IMR-90 (cell line): Measurements from ENCODE around the gene UGT1A4. TPM values are rescaled to one million over a fixed set of nuclear protein-coding genes. Genes with fewer than 3 reads are reported as not detected.
"Not testable (repeated sequence)": the region's sequence is repeated elsewhere in the genome, so short reads cannot be mapped to it uniquely, and the experiment has no call there.

ENCODE experiments used
- ATAC-seq: fragments of 200-7000 bp; cut with Tn5 transposase; 2 replicates; pipeline ENCODE4 v1.9.1; 2020; ENCODE audit warnings: low read depth, mild to moderate bottlenecking, moderate library complexity
- BruUV-seq: library from RNA; stranded (reverse); fragments of 400-500 nt; replicated peaks from 2 replicates; lab custom pipeline; 2021; lab: Mats Ljungman, UMichigan
- CTCF ChIA-PET: fragments of 300-600 bp; formaldehyde crosslinking; extraction: SDS; loops from one replicate; lab custom pipeline; 2021; ENCODE audit warnings: antibody characterized with exemption; lab: Yijun Ruan, JAX
- POLR2A ChIA-PET: fragments of 300-600 bp; sonication (Branson Sonifier 250); formaldehyde crosslinking; loops from one replicate; lab custom pipeline; 2022; ENCODE audit warnings: antibody characterized with exemption; ENCODE audit not compliant: unreplicated experiment; lab: Charles Lee
- DNase-seq: peaks from one replicate; pipeline ENCODE4 v3.0.0; 2013
- H2AFZ ChIP-seq: replicated peaks from 2 replicates; pipeline ENCODE3; 2013; ENCODE audit warnings: low read length, mild to moderate bottlenecking; ENCODE audit not compliant: poor library complexity
- H2AK5ac ChIP-seq: 2 replicates; pipeline ENCODE4 v1.6.1; 2013; ENCODE audit warnings: low read depth, low read length, inconsistent platforms
- H2AK9ac ChIP-seq: replicated peaks from 2 replicates; pipeline ENCODE3; 2013; ENCODE audit warnings: mild to moderate bottlenecking, low read depth, low read length, moderate library complexity; ENCODE audit not compliant: poor library complexity
- H2BK120ac ChIP-seq: 2 replicates; pipeline ENCODE4 v1.6.1; 2013; ENCODE audit warnings: low read depth, low read length, inconsistent platforms
- H2BK15ac ChIP-seq: 3 replicates; pipeline ENCODE4 v1.6.1; 2013; ENCODE audit warnings: low read depth, low read length, inconsistent platforms
- H2BK20ac ChIP-seq: 2 replicates; pipeline ENCODE4 v1.6.1; 2013; ENCODE audit warnings: low read depth, mild to moderate bottlenecking, inconsistent platforms, low read length, moderate library complexity
- H2BK5ac ChIP-seq: 2 replicates; pipeline ENCODE4 v1.6.1; 2013; ENCODE audit warnings: mild to moderate bottlenecking, low read depth, low read length, inconsistent platforms; ENCODE audit not compliant: poor library complexity, severe bottlenecking
- H3K14ac ChIP-seq: replicated peaks from 2 replicates; pipeline ENCODE4 v1.6.1; 2013; ENCODE audit warnings: low read depth, low read length, inconsistent platforms
- H3K18ac ChIP-seq: 2 replicates; pipeline ENCODE4 v1.6.1; 2013; ENCODE audit warnings: low read depth, low read length, control low read depth
- H3K23ac ChIP-seq: 2 replicates; pipeline ENCODE4 v1.6.1; 2013; ENCODE audit warnings: low read depth, low read length, inconsistent platforms
- H3K27ac ChIP-seq: 2 replicates; pipeline ENCODE4 v1.5.1; 2013; ENCODE audit warnings: mild to moderate bottlenecking, control low read depth, low read length; ENCODE audit not compliant: insufficient read depth
- H3K27me3 ChIP-seq: 2 replicates; pipeline ENCODE4 v1.6.1; 2013; ENCODE audit warnings: low read length; ENCODE audit not compliant: control insufficient read depth, insufficient read depth
- H3K36me3 ChIP-seq: 2 replicates; pipeline ENCODE4 v1.6.1; 2013; ENCODE audit warnings: low read length, mixed read lengths; ENCODE audit not compliant: control insufficient read depth, insufficient read depth
- H3K4ac ChIP-seq: 2 replicates; pipeline ENCODE4 v1.6.1; 2013; ENCODE audit warnings: low read depth, low read length, inconsistent platforms
- H3K4me1 ChIP-seq: 2 replicates; pipeline ENCODE4 v1.6.1; 2013; ENCODE audit warnings: low read length, mixed read lengths; ENCODE audit not compliant: control insufficient read depth, insufficient read depth
- H3K4me2 ChIP-seq: 2 replicates; pipeline ENCODE4 v1.6.1; 2013; ENCODE audit warnings: low read depth, mild to moderate bottlenecking, control low read depth, low read length, moderate library complexity
- H3K4me3 ChIP-seq: 2 replicates; pipeline ENCODE4 v1.5.1; 2013; ENCODE audit warnings: low read depth, mild to moderate bottlenecking, control low read depth, low read length, moderate library complexity; ENCODE audit not compliant: insufficient read depth
- H3K56ac ChIP-seq: 2 replicates; pipeline ENCODE4 v1.6.1; 2013; ENCODE audit warnings: low read length, inconsistent platforms; ENCODE audit not compliant: insufficient read depth; ENCODE audit errors: extremely low read depth
- H3K79me1 ChIP-seq, 2 experiments: 2 replicates each; pipeline ENCODE4 v1.6.1; 2013; ENCODE audit warnings: low read length in 2 of 2, inconsistent platforms in 1 of 2, low read depth in 1 of 2
- H3K9ac ChIP-seq: 2 replicates; pipeline ENCODE4 v1.6.1; 2013; ENCODE audit warnings: low read depth, low read length, control low read depth
- H3K9me1 ChIP-seq: 2 replicates; pipeline ENCODE4 v1.6.1; 2013; ENCODE audit warnings: low read length, inconsistent platforms; ENCODE audit not compliant: insufficient read depth
- H3K9me3 ChIP-seq: 2 replicates; pipeline ENCODE4 v1.6.1; 2013; ENCODE audit warnings: low read length; ENCODE audit not compliant: control insufficient read depth, insufficient read depth
- H4K20me1 ChIP-seq: 2 replicates; pipeline ENCODE4 v1.6.1; 2013; ENCODE audit warnings: low read length, inconsistent platforms; ENCODE audit not compliant: insufficient read depth
- H4K5ac ChIP-seq: 2 replicates; pipeline ENCODE4 v1.6.1; 2013; ENCODE audit warnings: mild to moderate bottlenecking, low read depth, low read length, control low read depth
- H4K8ac ChIP-seq, 2 experiments: 2 replicates each; pipeline ENCODE4 v1.6.1; 2013; ENCODE audit warnings: low read depth in 2 of 2, low read length in 2 of 2, control low read depth in 1 of 2, inconsistent platforms in 1 of 2
- H4K91ac ChIP-seq: 2 replicates; pipeline ENCODE4 v1.6.1; 2013; ENCODE audit warnings: low read depth, low read length, inconsistent platforms; ENCODE audit not compliant: insufficient read depth
- whole genome bisulfite sequencing, 2 experiments: methylation state at CpG; one replicate each; pipeline versions ENCODE4 v1.1.5 to v1.1.7; 2013; ENCODE audit warnings: missing lambda C conversion rate in 2 of 2; ENCODE audit not compliant: insufficient read length in 1 of 2; ENCODE audit errors: extremely low coverage in 2 of 2; 5-methylcytosine and 5-hydroxymethylcytosine counted together
- dilution Hi-C: fragments of 300-500 bp; cut with HindIII; formaldehyde crosslinking; loops from one replicate; pipeline ENCODE4 v1.14.3; 2018; ENCODE audit warnings: low sequenced_read_pairs; ENCODE audit not compliant: unreplicated experiment
- in situ Hi-C: fragments of 300-500 bp; cut with MboI; formaldehyde crosslinking; loops from 3 replicates; pipeline ENCODE4 v1.14.3; 2019; ENCODE audit warnings: low sequenced_read_pairs, inconsistent platforms, mixed read lengths
- intact Hi-C: fragments of 100-400 bp; cut with micrococcal nuclease; formaldehyde crosslinking; loops from 2 replicates; pipeline ENCODE4 v1.10.0; 2022
- polyA plus RNA-seq, 3 experiments: library from polyadenylated mRNA; depleted of rRNA; stranded (reverse); fragments of >200 nt; gene quantifications; 2 replicates each; pipeline ENCODE4 v1.2.3, GENCODE V29; 2012; ENCODE audit warnings: low replicate concordance in 1 of 3
- total RNA-seq: library from RNA; depleted of rRNA; stranded (reverse); fragments of >200 nt; gene quantifications from 2 replicates; pipeline ENCODE4 v1.2.3, GENCODE V29; 2012

The UGT1A4 gene
- total and polyA plus RNA-seq, 2 of the 4 experiments (the other 2 are of a cell fraction), result not detected

GRCh38 chr2:233700842-233701241, 17.7 kb upstream of the UGT1A4 start:
- H2AFZ ChIP-seq, H3K4me1 ChIP-seq, H3K4me3 ChIP-seq, H2BK20ac ChIP-seq, H4K8ac ChIP-seq, H3K18ac ChIP-seq, in situ Hi-C loops, H2BK120ac ChIP-seq, H3K4me2 ChIP-seq, H4K20me1 ChIP-seq, intact Hi-C loops, BruUV-seq, H2AK5ac ChIP-seq, H3K4ac ChIP-seq, H3K27me3 ChIP-seq, H3K79me1 ChIP-seq, dilution Hi-C loops, H3K14ac ChIP-seq, H2AK9ac ChIP-seq, H2BK5ac ChIP-seq, ATAC-seq, DNase-seq, H2BK15ac ChIP-seq, H4K91ac ChIP-seq, H4K5ac ChIP-seq, H3K9me3 ChIP-seq, H3K27ac ChIP-seq, H3K56ac ChIP-seq, POLR2A ChIA-PET, H3K9ac ChIP-seq, H3K36me3 ChIP-seq, H3K23ac ChIP-seq, H3K9me1 ChIP-seq, CTCF ChIA-PET: not testable (repeated sequence)
- no CpG with 5 or more reads among the region's 5 CpGs for WGBS, 2 experiments
